CD4-positive, alpha-beta T cell (primary cell): ENCODE results near the gene UROD. TPM values are rescaled to one million over a fixed set of nuclear protein-coding genes. Genes with fewer than 3 reads are reported as not detected.

ENCODE experiments used
- ATAC-seq: fragments of 200-7000 bp; cut with Tn5 transposase; one replicate; pipeline ENCODE4 v1.10.0; 2022; ENCODE audit warnings: mild to moderate bottlenecking; ENCODE audit not compliant: poor library complexity
- CTCF ChIA-PET: fragments of 350-600 bp; sonication (Branson Sonifier 250); formaldehyde crosslinking; loops from one replicate; lab custom pipeline; 2021; ENCODE audit warnings: antibody characterized with exemption, inconsistent platforms; lab: Charles Lee
- POLR2A ChIA-PET: fragments of 350-600 bp; sonication (Branson Sonifier 250); formaldehyde crosslinking; loops from one replicate; lab custom pipeline; 2021; ENCODE audit warnings: antibody characterized with exemption, inconsistent platforms; lab: Charles Lee
- DNase-seq, 14 experiments: peaks; one replicate each; pipeline ENCODE4 v3.0.0-alpha.2; 2013 to 2020; ENCODE audit warnings: mixed read lengths in 2 of 14
- H3K27ac ChIP-seq, 2 donors: one replicate each; pipeline versions ENCODE4 v1.5.1 to v1.7.0; 2013; ENCODE audit warnings: low read length in 2 of 2, low read depth in 1 of 2, mild to moderate bottlenecking in 1 of 2
- H3K27me3 ChIP-seq, 2 experiments: 1 replicate in 1 of 2; 2 replicates in 1 of 2; pipeline versions ENCODE4 v1.6.1 to v1.7.0; 2013; ENCODE audit warnings: low read length in 2 of 2, control low read depth in 1 of 2, mild to moderate bottlenecking in 1 of 2, moderate library complexity in 1 of 2; ENCODE audit not compliant: insufficient read depth in 2 of 2, control insufficient read depth in 1 of 2
- H3K36me3 ChIP-seq: one replicate; pipeline ENCODE4 v1.6.1; 2013; ENCODE audit warnings: low read length, control low read depth; ENCODE audit not compliant: insufficient read depth
- H3K4me1 ChIP-seq: one replicate; pipeline ENCODE4 v1.6.1; 2013; ENCODE audit warnings: low read length, control low read depth; ENCODE audit not compliant: insufficient read depth
- H3K4me3 ChIP-seq: one replicate; pipeline ENCODE4 v1.5.1; 2013; ENCODE audit warnings: mild to moderate bottlenecking, low read length, moderate library complexity
- H3K9me3 ChIP-seq, 2 experiments: 1 replicate in 1 of 2; 2 replicates in 1 of 2; pipeline versions ENCODE4 v1.6.1 to v1.7.0; 2013; ENCODE audit warnings: low read length in 2 of 2, mild to moderate bottlenecking in 2 of 2, control low read depth in 1 of 2, moderate library complexity in 1 of 2; ENCODE audit not compliant: control insufficient read depth in 1 of 2, insufficient read depth in 1 of 2
- H3K27ac Mint-ChIP-seq: one replicate; pipeline ENCODE4 v1.8.0; 2020; ENCODE audit warnings: mixed read lengths
- H3K27me3 Mint-ChIP-seq: one replicate; pipeline ENCODE4 v1.8.0; 2021; ENCODE audit warnings: mixed read lengths
- H3K36me3 Mint-ChIP-seq: one replicate; pipeline ENCODE4 v1.8.0; 2021; ENCODE audit warnings: low read depth, mixed read lengths
- H3K4me1 Mint-ChIP-seq: one replicate; pipeline ENCODE4 v1.8.0; 2021; ENCODE audit warnings: low read depth, mixed read lengths
- H3K4me3 Mint-ChIP-seq: one replicate; pipeline ENCODE4 v1.8.0; 2020; ENCODE audit warnings: mild to moderate bottlenecking, mixed read lengths
- H3K9me3 Mint-ChIP-seq: one replicate; pipeline ENCODE4 v1.8.0; 2020; ENCODE audit warnings: mixed read lengths
- CTCF ChIP-seq: fragments of 200-600 bp; IDR thresholded peaks from one replicate; pipeline ENCODE4 v1.8.0; 2022; ENCODE audit warnings: antibody characterized with exemption, mild to moderate bottlenecking
- intact Hi-C, 2 experiments: fragments of 100-400 bp; cut with DNase I in 1 of 2; cut with micrococcal nuclease in 1 of 2; formaldehyde crosslinking; loops; one replicate each; pipeline versions ENCODE4 v1.15.1 to v1.9.0; 2023 to 2025; cut with DNase I, micrococcal nuclease
- total RNA-seq, 174 experiments: library from RNA in 2 of 174; stranded (reverse) in 2 of 174; gene quantifications; one replicate each; pipeline ENCODE4 v1.2.3 and lab custom pipeline; 2021 to 2026

Gene UROD
- total RNA-seq, 2 experiments from 2014 or later, result 41.0 to 42.4 TPM

GRCh38 chr1:45005761-45006160 lies 6.3 kb upstream of the UROD start:
- Histone ChIP-seq H3K4me1 (peaks cover 26% of the 10 kb centered on the region), H3K27me3 (no peaks in the 10 kb centered on the region), H3K9me3 (no peaks in the 10 kb centered on the region), H3K4me3 (no peak overlapping the region), H3K36me3 (peaks cover 74% of the 10 kb centered on the region), H3K27ac (no peak overlapping the region)
- no peak for ATAC-seq
- POLR2A ChIA-PET, result no interaction called here
- Mint-ChIP-seq H3K9me3 (no peaks in the 10 kb centered on the region), H3K27ac (no peak overlapping the region), H3K4me1 (peaks cover 22% of the 10 kb centered on the region), H3K36me3 (peaks cover 90% of the 10 kb centered on the region), H3K4me3 (no peak overlapping the region), H3K27me3 (no peaks in the 10 kb centered on the region)
- no peak for TF ChIP-seq CTCF
- CTCF ChIA-PET, result no interaction called here
- DNase-seq, result no peak
- intact Hi-C loops, result no loop called here

DNA sequence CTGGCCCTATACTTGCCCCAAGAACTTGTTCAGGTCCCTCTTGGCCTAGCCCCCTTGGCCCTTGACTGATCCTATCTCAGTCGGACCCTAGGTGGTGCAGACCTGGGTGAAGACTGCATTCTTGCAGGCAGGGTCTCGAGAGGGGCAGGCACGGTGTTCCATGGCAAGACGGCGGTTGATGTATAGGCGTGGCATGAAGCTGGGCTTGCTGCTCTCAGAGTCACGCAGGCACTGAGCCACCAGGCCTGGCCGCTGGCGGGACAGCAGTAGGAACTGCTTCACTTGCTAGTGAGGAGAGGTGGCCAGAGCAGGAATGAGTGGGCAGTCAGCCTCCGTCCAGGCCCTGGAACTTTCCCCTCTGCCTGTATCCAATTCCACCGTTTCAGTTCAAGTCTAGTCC lies 4.7 kb upstream of the UROD start:
- Histone ChIP-seq H3K9me3 (no peaks in the 10 kb centered on the region), H3K4me1 (peaks cover 38% of the 10 kb centered on the region), H3K27ac (no peak overlapping the region), H3K36me3 (peaks cover 71% of the 10 kb centered on the region), H3K27me3 (no peaks in the 10 kb centered on the region), H3K4me3 (no peak overlapping the region)
- Mint-ChIP-seq H3K27me3 (no peaks in the 10 kb centered on the region), H3K4me3 (peak overlapping the region; percentile 34), H3K9me3 (no peaks in the 10 kb centered on the region), H3K27ac (peak overlapping the region; percentile 76), H3K36me3 (peaks cover 93% of the 10 kb centered on the region), H3K4me1 (peaks cover 34% of the 10 kb centered on the region)
- DNase-seq (no peak), ATAC-seq (no peak)
- ChIA-PET CTCF (no interaction called here), POLR2A (no interaction called here)
- intact Hi-C loops, result no loop called here
- TF ChIP-seq CTCF, result no peak

GRCh38 chr1:45008076-45008475 lies 4.0 kb upstream of the UROD start:
- no peak for TF ChIP-seq CTCF
- ATAC-seq (no peak), DNase-seq (no peak)
- Histone ChIP-seq H3K4me3 (no peak overlapping the region), H3K27ac (no peak overlapping the region), H3K4me1 (peaks cover 46% of the 10 kb centered on the region), H3K9me3 (no peaks in the 10 kb centered on the region), H3K36me3 (peaks cover 63% of the 10 kb centered on the region), H3K27me3 (no peaks in the 10 kb centered on the region)
- peak overlapping the region; percentile 60 for H3K4me3 Mint-ChIP-seq
- intact Hi-C loops, result loop anchor here in 1 of 2 experiments (2.0 kb wide), 1 partner anchor 231 kb away; no protein-coding TSS in a partner anchor
- no peaks in the 10 kb centered on the region for H3K27me3 Mint-ChIP-seq
- ChIA-PET CTCF (no interaction called here), POLR2A (interaction anchor here (1.4 kb wide), 1 partner anchor 233 kb away, joined by 3 read pairs; the partner anchor contains the start of gene RPS8)
- no peaks in the 10 kb centered on the region for H3K9me3 Mint-ChIP-seq
- H3K4me1 Mint-ChIP-seq, result peaks cover 42% of the 10 kb centered on the region
- H3K27ac Mint-ChIP-seq, result peak overlapping the region; percentile 76
- peaks cover 85% of the 10 kb centered on the region for H3K36me3 Mint-ChIP-seq
